GM19372 (cell line): Measurements from ENCODE around the gene MYPOP.

Source experiments
- ATAC-seq: cut with Tn5 transposase; IDR thresholded peaks from one replicate; pipeline ENCODE4 v1.9.1; 2021; ENCODE audit warnings: mild to moderate bottlenecking, low read depth, moderate library complexity; ENCODE audit not compliant: unreplicated experiment

MYPOP gene

GRCh38 chr19:45901912-45902650 is at the start of gene MYPOP:
Gene MYPOP (minus strand): TSS chr19:45902613. CDS start chr19:45901773, 840 bp downstream.
- no peak for ATAC-seq

GRCh38 chr19:45947926-45948325 is 45.5 kb upstream of the MYPOP start:
- ATAC-seq: no peak

DNA sequence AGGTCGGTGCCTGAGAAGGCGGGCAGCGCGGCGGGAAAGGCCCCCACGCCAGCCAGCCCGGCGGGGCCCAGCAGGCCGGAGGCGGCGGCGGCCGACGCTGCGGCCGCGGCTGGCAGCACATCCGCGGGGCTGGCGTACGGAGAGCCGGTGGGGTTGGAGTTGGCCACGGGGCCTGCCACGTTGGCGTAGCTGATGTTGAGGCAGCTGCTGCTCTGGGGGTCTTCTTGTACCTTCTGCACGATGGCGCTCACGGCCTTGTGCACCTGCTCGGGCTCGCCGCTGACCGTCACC is 38.0 kb upstream of the MYPOP start:
- ATAC-seq: no peak

- no peak for ATAC-seq
Observed at GRCh38 chr19:45939792-45940514, 37.5 kb upstream of the MYPOP start.

- ATAC-seq: no peak
Observed at GRCh38 chr19:45938733-45939319, 36.4 kb upstream of the MYPOP start.

GRCh38 chr19:45935267-45935666 is 32.9 kb upstream of the MYPOP start:
- ATAC-seq: no peak

DNA sequence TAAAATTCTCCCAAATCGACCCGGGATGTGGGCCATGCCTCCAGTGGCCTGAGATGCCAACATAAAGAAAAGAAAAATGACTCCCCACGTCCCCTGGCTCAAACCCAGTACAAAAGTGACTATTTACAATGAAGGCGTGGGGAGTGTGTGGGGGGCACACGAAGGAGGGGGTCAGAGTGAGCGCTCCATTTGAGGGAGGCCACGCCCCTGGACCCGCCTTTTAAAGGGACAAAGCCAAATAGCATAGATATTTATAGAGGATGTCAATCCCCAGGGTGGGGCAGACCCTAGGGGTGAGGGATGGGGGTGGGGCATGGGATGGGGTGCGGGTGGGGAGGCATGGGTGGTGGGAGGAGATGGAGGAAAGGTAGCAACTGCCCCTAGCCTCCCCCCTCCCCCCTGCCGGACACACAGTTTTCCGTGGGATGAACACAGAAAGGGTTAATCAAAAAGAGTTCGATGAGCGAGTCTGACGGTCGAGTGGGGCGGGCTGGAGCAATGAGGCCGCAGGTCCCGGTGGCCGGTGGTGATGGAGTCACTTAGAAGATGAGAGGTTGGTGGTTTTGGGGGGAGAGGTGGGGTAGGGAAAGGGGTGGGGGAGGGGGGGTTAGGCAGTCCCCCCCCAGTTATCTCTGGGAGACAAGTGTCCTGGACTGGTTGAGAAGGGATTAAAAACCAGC is 32.3 kb upstream of the MYPOP start:
- no peak for ATAC-seq

GRCh38 chr19:45933759-45934158 is 31.3 kb upstream of the MYPOP start:
- no peak for ATAC-seq

- no peak for ATAC-seq
Observed at GRCh38 chr19:45931055-45931454, 28.6 kb upstream of the MYPOP start.

- no peak for ATAC-seq
Observed at GRCh38 chr19:45929247-45929646, 26.8 kb upstream of the MYPOP start.

GRCh38 chr19:45927565-45928261 is 25.3 kb upstream of the MYPOP start:
- peak; percentile 61 for ATAC-seq

DNA sequence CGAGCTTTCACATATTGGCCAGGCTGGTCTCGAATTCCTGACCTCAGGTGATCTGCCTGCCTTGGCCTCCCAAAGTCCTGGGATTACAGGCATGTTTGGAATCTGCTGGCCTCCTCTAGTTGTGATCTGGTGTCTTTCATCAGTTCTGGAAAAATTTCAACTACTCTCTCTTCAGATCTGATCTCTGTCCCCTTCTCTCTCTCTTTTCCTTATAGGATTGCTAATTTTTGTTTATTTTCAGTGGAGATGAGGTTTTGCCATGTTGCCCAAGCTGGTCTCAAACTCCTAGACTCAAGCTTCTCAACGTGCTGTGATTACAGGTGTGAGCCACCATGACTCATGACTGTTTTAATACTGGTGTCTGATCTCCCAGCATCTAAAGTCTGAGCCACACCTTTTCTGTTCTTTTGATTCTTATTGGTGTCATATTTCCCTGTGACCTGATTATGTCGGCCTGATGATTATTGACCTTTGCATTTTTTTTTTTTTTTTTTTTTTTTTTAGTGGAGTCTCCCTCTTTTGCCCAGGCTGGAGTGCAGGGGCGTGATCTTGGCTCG is 22.6 kb upstream of the MYPOP start:
- ATAC-seq: no peak

GRCh38 chr19:45922281-45922680 is 19.9 kb upstream of the MYPOP start:
- no peak for ATAC-seq

DNA sequence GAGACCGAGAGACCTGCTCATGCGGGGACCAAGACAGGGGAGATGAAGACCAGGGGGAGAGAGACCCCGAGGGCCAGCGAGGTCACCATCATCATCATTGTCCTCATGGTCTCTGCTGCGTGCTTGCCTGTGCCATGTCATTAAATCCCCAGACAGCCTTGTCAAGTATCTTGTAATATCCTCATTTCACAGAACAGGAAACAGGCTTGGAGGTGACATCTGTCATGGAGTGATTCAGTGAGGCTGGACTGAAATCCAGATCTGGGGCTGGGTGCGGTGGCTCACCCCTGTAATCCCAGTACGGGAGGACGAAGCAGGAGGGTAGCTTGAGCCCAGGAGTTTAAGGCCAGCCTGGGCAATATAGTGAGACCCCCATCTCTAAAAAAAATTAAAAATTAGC is 18.0 kb upstream of the MYPOP start:
- no peak for ATAC-seq

DNA sequence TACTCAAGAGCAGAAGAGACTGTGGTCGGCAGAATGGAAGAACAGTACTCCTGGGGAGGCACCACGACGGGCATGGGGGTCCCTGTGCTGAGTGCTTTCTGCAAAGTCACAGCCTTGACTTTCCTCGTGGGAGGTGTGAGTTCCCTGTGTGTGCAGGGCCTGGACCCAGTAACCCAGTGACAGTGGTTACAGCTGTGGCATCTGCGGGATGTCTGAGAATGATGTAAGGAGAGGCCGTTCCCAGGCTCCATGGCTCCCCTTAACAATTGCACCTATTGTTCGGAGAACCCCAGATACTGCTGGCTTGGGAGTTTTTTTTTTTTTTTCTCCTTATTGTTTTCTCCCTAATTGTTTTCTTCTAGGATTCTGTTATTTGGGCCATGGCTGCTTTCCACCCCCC is 17.3 kb upstream of the MYPOP start:
- no peak for ATAC-seq

- ATAC-seq: no peak
Observed at GRCh38 chr19:45918721-45919120, 16.3 kb upstream of the MYPOP start.

- ATAC-seq: no peak
Observed at GRCh38 chr19:45917421-45918091, 15.1 kb upstream of the MYPOP start.

GRCh38 chr19:45913874-45914830 is 11.7 kb upstream of the MYPOP start, which contains the start of gene NANOS2:
Gene NANOS2 (minus strand): TSS chr19:45914778. CDS start chr19:45914693, 85 bp downstream.
- ATAC-seq: no peak

DNA sequence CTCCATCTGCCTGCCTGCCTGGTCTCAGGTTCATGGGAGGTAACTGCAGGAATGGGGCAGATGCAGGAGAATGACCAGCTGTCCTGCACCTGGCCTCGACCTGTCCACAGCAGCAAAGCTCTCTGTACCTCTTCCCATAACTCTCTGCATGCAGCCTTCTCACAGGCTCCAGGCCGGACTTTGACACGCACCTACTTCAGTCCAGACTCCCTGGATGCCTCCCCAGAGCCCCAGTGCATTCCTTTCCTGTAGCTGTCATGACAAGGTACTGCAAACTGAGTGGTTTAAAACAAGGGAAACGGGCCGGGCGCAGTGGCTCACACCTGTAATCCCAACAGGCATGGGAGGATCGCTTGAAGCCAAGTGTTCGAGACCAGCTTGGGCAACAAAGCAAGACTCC is 8.9 kb upstream of the MYPOP start:
- no peak for ATAC-seq
